ENCODE measurements around the gene CREB5. TPM values are rescaled to one million over a fixed set of nuclear protein-coding genes. Genes with fewer than 3 reads are reported as not detected.

CREB5 gene
- total RNA-seq, 2 experiments from 2014 or later: 0.19 to 0.22 TPM

- DNase-seq (no peak), ATAC-seq (ENCODE audit: poor library complexity) (no peak)
- Histone ChIP-seq H3K36me3 (ENCODE audit: insufficient read depth, low read length) (no peaks in the 10 kb centered on the region), H3K4me1 (ENCODE audit: insufficient read depth, low read length) (no peaks in the 10 kb centered on the region), H3K9me3 (ENCODE audit: control insufficient read depth in 1 of 2, insufficient read depth in 1 of 2, low read length in 2 of 2) (no peaks in the 10 kb centered on the region), H3K27ac (ENCODE audit: low read depth in 1 of 2, low read length in 2 of 2) (no peak overlapping the region), H3K27me3 (ENCODE audit: control insufficient read depth in 1 of 2, insufficient read depth in 2 of 2, low read length in 2 of 2) (no peaks in the 10 kb centered on the region), H3K4me3 (ENCODE audit: low read length) (no peak overlapping the region)
- Mint-ChIP-seq H3K4me1 (ENCODE audit: low read depth) (no peaks in the 10 kb centered on the region), H3K9me3 (no peaks in the 10 kb centered on the region), H3K4me3 (no peak overlapping the region), H3K36me3 (ENCODE audit: low read depth) (no peaks in the 10 kb centered on the region), H3K27me3 (peaks cover 5% of the 10 kb centered on the region), H3K27ac (no peak overlapping the region)
- ChIA-PET CTCF (no interaction called here), POLR2A (no interaction called here)
- intact Hi-C loops (cut with DNase I, micrococcal nuclease): no loop called here
- no peak for TF ChIP-seq CTCF (IDR thresholded peaks at IDR 0.05)
Measured at GRCh38 chr7:28615091-28615490, 202.8 kb downstream of the CREB5 start.

- H3K9me3 Mint-ChIP-seq: no peaks in the 10 kb centered on the region
- Histone ChIP-seq H3K4me1 (ENCODE audit: insufficient read depth, low read length) (no peaks in the 10 kb centered on the region), H3K27me3 (ENCODE audit: control insufficient read depth in 1 of 2, insufficient read depth in 2 of 2, low read length in 2 of 2) (no peaks in the 10 kb centered on the region), H3K4me3 (ENCODE audit: low read length) (no peak overlapping the region), H3K36me3 (ENCODE audit: insufficient read depth, low read length) (no peaks in the 10 kb centered on the region), H3K27ac (ENCODE audit: low read depth in 1 of 2, low read length in 2 of 2) (no peak overlapping the region), H3K9me3 (ENCODE audit: control insufficient read depth in 1 of 2, insufficient read depth in 1 of 2, low read length in 2 of 2) (no peaks in the 10 kb centered on the region)
- H3K4me1 Mint-ChIP-seq (ENCODE audit: low read depth): no peaks in the 10 kb centered on the region
- H3K36me3 Mint-ChIP-seq (ENCODE audit: low read depth): no peaks in the 10 kb centered on the region
- ATAC-seq (ENCODE audit: poor library complexity): no peak
- no peaks in the 10 kb centered on the region for H3K27me3 Mint-ChIP-seq
- no peak for TF ChIP-seq CTCF (IDR thresholded peaks at IDR 0.05)
- CTCF ChIA-PET: no interaction called here
- intact Hi-C loops (cut with DNase I, micrococcal nuclease): no loop called here
- no peak for DNase-seq
- H3K4me3 Mint-ChIP-seq: no peak overlapping the region
- POLR2A ChIA-PET: no interaction called here
- no peak overlapping the region for H3K27ac Mint-ChIP-seq
Measured at GRCh38 chr7:28617308-28617880, 205.1 kb downstream of the CREB5 start.

GRCh38 chr7:28618383-28618782 is 206.1 kb downstream of the CREB5 start:
- CTCF ChIA-PET: no interaction called here
- DNase-seq: no peak

More at GRCh38 chr7:28618383-28618782, 206.1 kb downstream of the CREB5 start:
- H3K27ac Mint-ChIP-seq: no peak overlapping the region
- H3K36me3 Mint-ChIP-seq (ENCODE audit: low read depth): no peaks in the 10 kb centered on the region
- Histone ChIP-seq H3K9me3 (ENCODE audit: control insufficient read depth in 1 of 2, insufficient read depth in 1 of 2, low read length in 2 of 2) (no peaks in the 10 kb centered on the region), H3K36me3 (ENCODE audit: insufficient read depth, low read length) (no peaks in the 10 kb centered on the region), H3K27me3 (ENCODE audit: control insufficient read depth in 1 of 2, insufficient read depth in 2 of 2, low read length in 2 of 2) (no peaks in the 10 kb centered on the region), H3K4me3 (ENCODE audit: low read length) (no peak overlapping the region), H3K4me1 (ENCODE audit: insufficient read depth, low read length) (no peaks in the 10 kb centered on the region), H3K27ac (ENCODE audit: low read depth in 1 of 2, low read length in 2 of 2) (no peak overlapping the region)
- no peaks in the 10 kb centered on the region for H3K4me1 Mint-ChIP-seq (ENCODE audit: low read depth)
- H3K27me3 Mint-ChIP-seq: no peaks in the 10 kb centered on the region
- TF ChIP-seq CTCF (IDR thresholded peaks at IDR 0.05): no peak
- no peak overlapping the region for H3K4me3 Mint-ChIP-seq
- POLR2A ChIA-PET: no interaction called here
- no peak for ATAC-seq (ENCODE audit: poor library complexity)
- H3K9me3 Mint-ChIP-seq: no peaks in the 10 kb centered on the region
- intact Hi-C loops (cut with DNase I, micrococcal nuclease): no loop called here
